Activated CD4-positive, alpha-beta T cell treated with anti-CD3 and anti-CD28 coated beads for 1 hour (primary cell): ENCODE results near the gene CARD9.
"Not testable (repeated sequence)": the region's sequence is repeated elsewhere in the genome, so short reads cannot be mapped to it uniquely, and the experiment has no call there.

Experiments
- DNase-seq: peaks from one replicate; pipeline ENCODE4 v3.0.0-alpha.2; 2020

Gene CARD9

GRCh38 chr9:136333045-136333444 is 40.4 kb downstream of the CARD9 start:
- no peak for DNase-seq

GRCh38 chr9:136332482-136332983 is 40.9 kb downstream of the CARD9 start:
- DNase-seq, result no peak

- DNase-seq, result no peak
Observed at GRCh38 chr9:136331556-136332481, 41.6 kb downstream of the CARD9 start.

- DNase-seq, result no peak
Observed at GRCh38 chr9:136331030-136331429, 42.4 kb downstream of the CARD9 start.

GRCh38 chr9:136330406-136330990 is 43.0 kb downstream of the CARD9 start:
- DNase-seq, result no peak

- no peak for DNase-seq
Observed at GRCh38 chr9:136329636-136330405, 43.6 kb downstream of the CARD9 start.

GRCh38 chr9:136329211-136329627 is 44.2 kb downstream of the CARD9 start:
- no peak for DNase-seq

GRCh38 chr9:136328622-136329041 is 44.8 kb downstream of the CARD9 start:
- DNase-seq, result no peak

GRCh38 chr9:136328011-136328621 is 45.4 kb downstream of the CARD9 start:
- DNase-seq, result no peak

- DNase-seq, result peak; percentile 20
Observed at GRCh38 chr9:136327304-136327974, 46.0 kb downstream of the CARD9 start, which contains the start of gene GPSM1. GPSM1 (plus strand) TSS chr9:136327539; CDS start chr9:136327696, 157 bp downstream.

- no peak for DNase-seq
Observed at GRCh38 chr9:136326761-136327303, 46.6 kb downstream of the CARD9 start.

- no peak for DNase-seq
Observed at GRCh38 chr9:136326061-136326760, 47.3 kb downstream of the CARD9 start.

- no peak for DNase-seq
Observed at GRCh38 chr9:136325358-136325757, 48.1 kb downstream of the CARD9 start.

- no peak for DNase-seq
Observed at GRCh38 chr9:136324501-136325300, 48.8 kb downstream of the CARD9 start.

- no peak for DNase-seq
Observed at GRCh38 chr9:136323371-136323789, 50.1 kb downstream of the CARD9 start.

- DNase-seq, result no peak
Observed at GRCh38 chr9:136322756-136323330, 50.6 kb downstream of the CARD9 start.

GRCh38 chr9:136321561-136321960 is 51.9 kb downstream of the CARD9 start:
- DNase-seq, result no peak

- not testable (repeated sequence) for DNase-seq
Observed at GRCh38 chr9:136320972-136321371, 52.5 kb downstream of the CARD9 start.

GRCh38 chr9:136319955-136320354 is 53.5 kb downstream of the CARD9 start:
- DNase-seq, result not testable (repeated sequence)

- not testable (repeated sequence) for DNase-seq
Observed at GRCh38 chr9:136319244-136319643, 54.2 kb downstream of the CARD9 start.
